ENCODE results near the gene CTTNBP2NL.

Gene CTTNBP2NL

GRCh38 chr1:112357467-112357866 lies 38.5 kb upstream of the CTTNBP2NL start:
- peaks cover 7% of the 10 kb centered on the region for H3K4me1 ChIP-seq (ENCODE audit: insufficient read depth, low read length, poor library complexity, severe bottlenecking)
- no peaks in the 10 kb centered on the region for H3K79me2 ChIP-seq (ENCODE audit: insufficient read depth, low read length)

GRCh38 chr1:112358061-112358770 lies 37.8 kb upstream of the CTTNBP2NL start:
- H3K9me3 ChIP-seq (ENCODE audit: insufficient read depth, low read depth, low read length) = no peaks in the 10 kb centered on the region
- H3K4me1 ChIP-seq (ENCODE audit: insufficient read depth, low read length, poor library complexity, severe bottlenecking) = peaks cover 7% of the 10 kb centered on the region
- no peak overlapping the region for H3K4me3 ChIP-seq (ENCODE audit: low read length, poor library complexity, severe bottlenecking)
- no peak overlapping the region for H2AFZ ChIP-seq (ENCODE audit: low read length)
- no peaks in the 10 kb centered on the region for H4K20me1 ChIP-seq (ENCODE audit: insufficient read depth, low read length, poor library complexity, severe bottlenecking)
- no peaks in the 10 kb centered on the region for H3K36me3 ChIP-seq (ENCODE audit: insufficient read depth, low read length)
- H3K4me2 ChIP-seq (ENCODE audit: low read depth, low read length, poor library complexity, severe bottlenecking) = no peak overlapping the region
- H3K9ac ChIP-seq (ENCODE audit: low read depth, low read length, poor library complexity, severe bottlenecking) = no peak overlapping the region
- no peaks in the 10 kb centered on the region for H3K27me3 ChIP-seq (ENCODE audit: insufficient read depth, low read length, poor library complexity, severe bottlenecking)
- no peaks in the 10 kb centered on the region for H3K79me2 ChIP-seq (ENCODE audit: insufficient read depth, low read length)
- TF ChIP-seq EZH2phosphoT487 (IDR thresholded peaks at IDR 0.05; ENCODE audit: borderline replicate concordance) = no peak
- no peak for TF ChIP-seq CTCF (conservative IDR thresholded peaks at IDR 0.05; ENCODE audit: low read length)
- no peaks in the 10 kb centered on the region for H3K9me2 ChIP-seq (replicated peaks; ENCODE audit: low read depth, low read length)
- no peaks in the 10 kb centered on the region for H3F3A ChIP-seq (ENCODE audit: low read depth)

More at GRCh38 chr1:112357467-112357866, 38.5 kb upstream of the CTTNBP2NL start:
- Histone ChIP-seq H2AFZ (ENCODE audit: low read length) (no peak overlapping the region), H3F3A (ENCODE audit: low read depth) (no peaks in the 10 kb centered on the region), H3K9me3 (ENCODE audit: insufficient read depth, low read depth, low read length) (no peaks in the 10 kb centered on the region), H3K4me3 (ENCODE audit: low read length, poor library complexity, severe bottlenecking) (no peak overlapping the region), H3K27me3 (ENCODE audit: insufficient read depth, low read length, poor library complexity, severe bottlenecking) (no peaks in the 10 kb centered on the region), H3K9ac (ENCODE audit: low read depth, low read length, poor library complexity, severe bottlenecking) (no peak overlapping the region), H3K9me2 (replicated peaks; ENCODE audit: low read depth, low read length) (no peaks in the 10 kb centered on the region), H4K20me1 (ENCODE audit: insufficient read depth, low read length, poor library complexity, severe bottlenecking) (no peaks in the 10 kb centered on the region), H3K36me3 (ENCODE audit: insufficient read depth, low read length) (no peaks in the 10 kb centered on the region), H3K4me2 (ENCODE audit: low read depth, low read length, poor library complexity, severe bottlenecking) (no peak overlapping the region)
- TF ChIP-seq EZH2phosphoT487 (IDR thresholded peaks at IDR 0.05; ENCODE audit: borderline replicate concordance) (no peak), CTCF (conservative IDR thresholded peaks at IDR 0.05; ENCODE audit: low read length) (no peak)

GRCh38 chr1:112358798-112359408 lies 37.1 kb upstream of the CTTNBP2NL start:
- Histone ChIP-seq H3K4me1 (ENCODE audit: insufficient read depth, low read length, poor library complexity, severe bottlenecking) (peaks cover 7% of the 10 kb centered on the region), H3K9me3 (ENCODE audit: insufficient read depth, low read depth, low read length) (no peaks in the 10 kb centered on the region), H3K27me3 (ENCODE audit: insufficient read depth, low read length, poor library complexity, severe bottlenecking) (no peaks in the 10 kb centered on the region), H4K20me1 (ENCODE audit: insufficient read depth, low read length, poor library complexity, severe bottlenecking) (no peaks in the 10 kb centered on the region), H3K36me3 (ENCODE audit: insufficient read depth, low read length) (no peaks in the 10 kb centered on the region), H3K9me2 (replicated peaks; ENCODE audit: low read depth, low read length) (no peaks in the 10 kb centered on the region), H3K4me3 (ENCODE audit: low read length, poor library complexity, severe bottlenecking) (no peak overlapping the region), H2AFZ (ENCODE audit: low read length) (peak overlapping the region; percentile 62; the same call in 1 of the 2 replicates), H3K79me2 (ENCODE audit: insufficient read depth, low read length) (no peaks in the 10 kb centered on the region), H3K9ac (ENCODE audit: low read depth, low read length, poor library complexity, severe bottlenecking) (no peak overlapping the region), H3F3A (ENCODE audit: low read depth) (no peaks in the 10 kb centered on the region), H3K4me2 (ENCODE audit: low read depth, low read length, poor library complexity, severe bottlenecking) (no peak overlapping the region)
- peak; percentile 89 for TF ChIP-seq CTCF (conservative IDR thresholded peaks at IDR 0.05; ENCODE audit: low read length)
- no peak for TF ChIP-seq EZH2phosphoT487 (IDR thresholded peaks at IDR 0.05; ENCODE audit: borderline replicate concordance)
